Brain microvascular endothelial cell (primary cell): ENCODE results near the gene SPNS3.

Source experiments
- DNase-seq: peaks from one replicate; pipeline ENCODE4 v3.0.0-alpha.2; 2020
- H3K27ac ChIP-seq: fragments of 250-450 bp; sonication (Bioruptor Pico); 2 replicates; pipeline ENCODE4 v1.5.1; 2020; ENCODE audit warnings: mild to moderate bottlenecking, moderate library complexity
- H3K27me3 ChIP-seq: fragments of 250-450 bp; sonication (Bioruptor Pico); replicated peaks from 2 replicates; pipeline ENCODE4 v1.5.1; 2020; ENCODE audit warnings: mild to moderate bottlenecking
- H3K36me3 ChIP-seq: fragments of 250-450 bp; sonication (Bioruptor Pico); replicated peaks from 2 replicates; pipeline ENCODE4 v1.5.1; 2020; ENCODE audit warnings: mild to moderate bottlenecking
- H3K4me3 ChIP-seq: 2 replicates; pipeline ENCODE4 v1.5.1; 2011; ENCODE audit warnings: low read depth, mild to moderate bottlenecking, control low read depth, low read length, moderate library complexity
- in situ Hi-C: cut with HindIII; loops from 2 replicates; pipeline ENCODE4 v1.10.0; 2017; ENCODE audit warnings: low sequenced_read_pairs, low pct_ligation_motif_present
- TF ChIP-seq, protein P1 (sequence below): IDR thresholded peaks from 2 replicates; pipeline ENCODE4 v1.5.1; 2011; ENCODE audit warnings: low read depth, mild to moderate bottlenecking, moderate library complexity, low read length, control low read depth, inconsistent platforms; ENCODE audit errors: missing control alignments

Gene SPNS3

GRCh38 chr17:4485676-4486646 lies 52.2 kb downstream of the SPNS3 start:
- no peak overlapping the region for H3K27ac ChIP-seq
- in situ Hi-C loops = no loop called here
- H3K36me3 ChIP-seq = no peaks in the 10 kb centered on the region
- TF ChIP-seq, protein P1, sequence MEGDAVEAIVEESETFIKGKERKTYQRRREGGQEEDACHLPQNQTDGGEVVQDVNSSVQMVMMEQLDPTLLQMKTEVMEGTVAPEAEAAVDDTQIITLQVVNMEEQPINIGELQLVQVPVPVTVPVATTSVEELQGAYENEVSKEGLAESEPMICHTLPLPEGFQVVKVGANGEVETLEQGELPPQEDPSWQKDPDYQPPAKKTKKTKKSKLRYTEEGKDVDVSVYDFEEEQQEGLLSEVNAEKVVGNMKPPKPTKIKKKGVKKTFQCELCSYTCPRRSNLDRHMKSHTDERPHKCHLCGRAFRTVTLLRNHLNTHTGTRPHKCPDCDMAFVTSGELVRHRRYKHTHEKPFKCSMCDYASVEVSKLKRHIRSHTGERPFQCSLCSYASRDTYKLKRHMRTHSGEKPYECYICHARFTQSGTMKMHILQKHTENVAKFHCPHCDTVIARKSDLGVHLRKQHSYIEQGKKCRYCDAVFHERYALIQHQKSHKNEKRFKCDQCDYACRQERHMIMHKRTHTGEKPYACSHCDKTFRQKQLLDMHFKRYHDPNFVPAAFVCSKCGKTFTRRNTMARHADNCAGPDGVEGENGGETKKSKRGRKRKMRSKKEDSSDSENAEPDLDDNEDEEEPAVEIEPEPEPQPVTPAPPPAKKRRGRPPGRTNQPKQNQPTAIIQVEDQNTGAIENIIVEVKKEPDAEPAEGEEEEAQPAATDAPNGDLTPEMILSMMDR = no peak
- DNase-seq = no peak
- no peak overlapping the region for H3K4me3 ChIP-seq
- no peaks in the 10 kb centered on the region for H3K27me3 ChIP-seq

DNA sequence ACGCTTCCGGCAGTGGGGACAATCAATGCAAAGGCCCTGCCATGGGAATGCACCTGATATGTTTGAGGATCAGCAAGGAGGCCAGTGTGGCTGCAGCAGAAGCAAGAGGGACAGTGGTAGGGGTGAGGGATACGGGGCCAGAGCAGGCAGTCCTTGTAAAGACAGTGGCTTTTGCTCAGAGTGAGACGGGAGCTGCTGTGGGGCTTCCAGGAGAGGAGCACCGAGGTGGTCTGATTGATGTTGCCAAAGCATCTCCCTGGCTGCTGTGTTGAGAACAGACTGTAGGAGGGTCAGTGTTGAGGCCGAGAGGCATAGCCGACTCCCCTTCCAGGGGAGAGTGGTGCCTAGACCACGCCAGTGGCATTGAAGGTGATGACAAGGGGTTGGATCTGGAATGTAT lies 53.6 kb downstream of the SPNS3 start:
- no peaks in the 10 kb centered on the region for H3K27me3 ChIP-seq
- in situ Hi-C loops = no loop called here
- TF ChIP-seq, protein P1 = no peak
- DNase-seq = no peak
- H3K36me3 ChIP-seq = no peaks in the 10 kb centered on the region
- H3K4me3 ChIP-seq = no peak overlapping the region
- no peak overlapping the region for H3K27ac ChIP-seq

GRCh38 chr17:4487820-4488716 lies 54.3 kb downstream of the SPNS3 start:
- in situ Hi-C loops = no loop called here
- DNase-seq = no peak
- TF ChIP-seq, protein P1 = no peak
- Histone ChIP-seq H3K36me3 (no peaks in the 10 kb centered on the region), H3K27me3 (no peaks in the 10 kb centered on the region), H3K27ac (no peak overlapping the region), H3K4me3 (no peak overlapping the region)

- DNase-seq = no peak
- TF ChIP-seq, protein P1 = no peak
- Histone ChIP-seq H3K36me3 (no peaks in the 10 kb centered on the region), H3K4me3 (no peak overlapping the region), H3K27ac (no peak overlapping the region), H3K27me3 (no peaks in the 10 kb centered on the region)
- in situ Hi-C loops = no loop called here
Measured at GRCh38 chr17:4488989-4489595, 55.4 kb downstream of the SPNS3 start.

DNA sequence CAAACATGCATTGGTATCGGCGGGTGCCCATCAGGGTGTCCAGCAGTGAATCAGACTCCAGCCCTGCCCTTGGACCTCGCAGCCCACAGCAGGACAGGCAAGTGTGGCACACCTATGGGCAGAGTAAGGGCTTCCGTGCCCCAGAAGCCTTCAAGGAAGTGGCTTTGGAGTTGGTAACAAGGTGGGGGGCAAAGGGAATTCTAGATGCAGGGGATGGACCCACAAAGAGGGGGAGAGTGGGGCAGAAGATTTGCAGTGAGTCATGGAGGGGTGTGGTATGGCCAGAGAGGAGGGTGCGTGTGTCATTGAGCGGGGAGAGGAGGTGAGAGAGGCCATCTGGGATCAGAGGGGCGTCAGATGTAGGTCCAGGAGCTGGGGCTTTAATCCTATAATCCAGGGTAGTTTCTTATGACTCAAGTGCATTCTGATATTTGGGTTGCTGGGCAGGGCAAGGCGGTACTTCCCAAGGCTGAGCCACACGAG lies 56.4 kb downstream of the SPNS3 start:
- no peak for DNase-seq
- TF ChIP-seq, protein P1 = no peak
- no peak overlapping the region for H3K4me3 ChIP-seq
- no peak overlapping the region for H3K27ac ChIP-seq
- H3K27me3 ChIP-seq = no peaks in the 10 kb centered on the region
- in situ Hi-C loops = no loop called here
- no peaks in the 10 kb centered on the region for H3K36me3 ChIP-seq
